Left colon (tissue), 2 donors: ENCODE data around the gene GALK2. TPM values are rescaled to one million over a fixed set of nuclear protein-coding genes. Genes with fewer than 3 reads are reported as not detected.
"Not testable (repeated sequence)": the region's sequence is repeated elsewhere in the genome, so short reads cannot be mapped to it uniquely, and the experiment has no call there.

ENCODE experiments used
- ATAC-seq: fragments of 200-7000 bp; cut with Tn5 transposase; one replicate; pipeline ENCODE4 v1.9.1; 2020; ENCODE audit warnings: mild to moderate bottlenecking, moderate library complexity
- DNase-seq, 2 donors: peaks; one replicate each; pipeline ENCODE4 v3.0.0-alpha.2; 2020
- intact Hi-C, 2 donors: fragments of 100-400 bp; cut with DNase I in 1 of 2; cut with micrococcal nuclease in 1 of 2; formaldehyde crosslinking; loops; one replicate each; pipeline versions ENCODE4 v1.11.2 to v1.14.0; 2022; cut with DNase I, micrococcal nuclease
- total RNA-seq, 2 donors: library from RNA; stranded (reverse); fragmentation: NEBNext Ultra II Directional; extraction: Animal tissue kit (Norgen Biotek cat#: 25700); gene quantifications; one replicate each; pipeline ENCODE4 v1.2.1, GENCODE V29; 2021
- donor health status: DM: no; HTN: no; CAD: no.
- donor health status: DM: yes; HTN: yes; CAD: no.

The GALK2 gene
- total RNA-seq, 2 donors from 2014 or later: 34.9 to 38.5 TPM

DNA sequence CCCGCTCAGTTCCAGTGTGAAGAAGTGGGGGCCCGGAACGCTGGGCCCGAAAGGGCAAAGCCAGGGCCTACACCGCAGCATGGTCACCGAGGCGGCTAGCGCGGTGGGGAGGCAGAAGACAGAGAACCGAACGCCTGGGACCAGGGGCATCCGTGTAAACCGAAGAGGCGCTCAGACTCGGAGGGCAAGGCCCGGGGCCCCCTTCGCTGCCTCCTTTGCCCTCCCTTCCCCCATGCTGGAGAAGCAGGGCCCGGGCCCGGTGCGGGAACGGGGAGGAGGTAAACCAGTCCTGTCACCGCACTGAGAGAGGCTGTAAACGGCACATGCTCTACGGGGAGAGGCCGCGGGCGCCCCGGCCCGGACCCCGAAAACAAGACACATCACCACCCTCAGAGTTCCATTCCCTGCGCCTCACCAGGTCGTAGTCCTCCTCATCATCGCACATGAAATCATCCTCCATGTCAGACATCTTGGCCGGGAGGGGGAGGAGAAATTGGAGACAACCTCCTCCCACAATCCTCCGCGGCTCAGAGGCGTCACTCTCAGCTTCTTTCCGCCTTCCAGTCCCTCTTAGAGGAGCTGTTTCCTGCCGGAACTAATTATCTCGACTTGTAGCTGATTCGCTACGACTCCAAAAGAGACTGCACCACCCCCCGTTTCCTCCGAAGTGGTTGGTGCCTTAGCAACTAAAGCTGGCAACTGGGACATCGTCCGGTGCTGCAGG is 14.8 kb upstream of the GALK2 start, which contains the start of gene COPS2:
COPS2 (minus strand) TSS at position 490 of the 724 bp plus-strand sequence; CDS start at position 469, 21 bp downstream.
- ATAC-seq (peak; percentile 97), DNase-seq (peak; percentile 92 to 95)
- intact Hi-C loops: no loop called here

GRCh38 chr15:49155834-49156627 is 14.0 kb upstream of the GALK2 start:
- ATAC-seq (no peak), DNase-seq (peak in 1 of 2 donors; percentile 23)
- intact Hi-C loops: no loop called here

GRCh38 chr15:49163678-49164077 is 6.4 kb upstream of the GALK2 start:
- intact Hi-C loops: no loop called here
- DNase-seq: no peak
- ATAC-seq: no peak

GRCh38 chr15:49164865-49165264 is 5.2 kb upstream of the GALK2 start:
- intact Hi-C loops: no loop called here

GRCh38 chr15:49168016-49168415 is 2.0 kb upstream of the GALK2 start:
- intact Hi-C loops: no loop called here
- no peak for ATAC-seq
- DNase-seq: no peak

More at GRCh38 chr15:49164865-49165264, 5.2 kb upstream of the GALK2 start:
- ATAC-seq (no peak), DNase-seq (no peak)

- intact Hi-C loops: no loop called here
- no peak for DNase-seq
- no peak for ATAC-seq
Measured at GRCh38 chr15:49171790-49172189, 1.7 kb downstream of the GALK2 start.

DNA sequence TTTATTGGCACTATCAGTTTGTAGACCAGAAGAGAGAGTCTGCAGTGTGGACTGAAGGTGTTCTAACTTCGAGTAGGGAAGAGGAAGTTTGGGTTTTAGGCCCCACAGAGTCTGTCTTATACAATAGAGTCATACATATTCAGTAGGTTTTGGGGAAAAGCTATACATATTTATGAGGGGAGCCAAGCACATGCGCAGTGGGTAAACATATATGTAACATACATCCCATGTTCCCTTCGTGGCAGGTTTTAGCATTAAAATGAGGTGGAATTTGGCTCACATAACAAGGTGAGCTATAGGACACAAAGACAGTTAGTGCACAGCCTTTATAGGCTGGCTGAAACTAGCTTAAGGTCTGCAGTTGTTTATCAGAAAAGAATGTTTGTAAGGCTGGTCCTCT is 4.9 kb downstream of the GALK2 start:
- no peak for ATAC-seq
- intact Hi-C loops: no loop called here
- no peak for DNase-seq

GRCh38 chr15:49175582-49176397 is 5.7 kb downstream of the GALK2 start:
- peak; percentile 71 for ATAC-seq
- DNase-seq, intact Hi-C loops: not testable (repeated sequence)

DNA sequence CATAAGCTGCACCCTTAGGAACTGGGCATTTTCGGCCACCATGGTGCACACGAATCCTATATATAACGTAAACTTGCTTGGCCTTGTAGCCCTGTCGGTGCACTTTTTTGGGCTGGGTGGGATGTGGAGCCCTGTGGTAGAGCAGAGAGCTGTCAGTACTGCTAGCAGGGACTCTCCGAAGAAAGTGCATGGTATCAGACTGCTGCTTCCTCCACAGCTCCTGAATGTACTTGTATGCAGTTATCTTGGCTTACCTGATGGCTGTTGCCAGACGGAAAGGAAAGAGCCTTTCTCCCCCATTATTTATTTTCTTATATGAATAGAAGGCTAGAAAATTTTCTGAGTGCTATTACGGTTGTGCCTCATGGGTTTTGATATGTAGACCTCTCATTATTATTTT is 8.4 kb downstream of the GALK2 start:
- no peak for ATAC-seq
- intact Hi-C loops: no loop called here
- no peak for DNase-seq

DNA sequence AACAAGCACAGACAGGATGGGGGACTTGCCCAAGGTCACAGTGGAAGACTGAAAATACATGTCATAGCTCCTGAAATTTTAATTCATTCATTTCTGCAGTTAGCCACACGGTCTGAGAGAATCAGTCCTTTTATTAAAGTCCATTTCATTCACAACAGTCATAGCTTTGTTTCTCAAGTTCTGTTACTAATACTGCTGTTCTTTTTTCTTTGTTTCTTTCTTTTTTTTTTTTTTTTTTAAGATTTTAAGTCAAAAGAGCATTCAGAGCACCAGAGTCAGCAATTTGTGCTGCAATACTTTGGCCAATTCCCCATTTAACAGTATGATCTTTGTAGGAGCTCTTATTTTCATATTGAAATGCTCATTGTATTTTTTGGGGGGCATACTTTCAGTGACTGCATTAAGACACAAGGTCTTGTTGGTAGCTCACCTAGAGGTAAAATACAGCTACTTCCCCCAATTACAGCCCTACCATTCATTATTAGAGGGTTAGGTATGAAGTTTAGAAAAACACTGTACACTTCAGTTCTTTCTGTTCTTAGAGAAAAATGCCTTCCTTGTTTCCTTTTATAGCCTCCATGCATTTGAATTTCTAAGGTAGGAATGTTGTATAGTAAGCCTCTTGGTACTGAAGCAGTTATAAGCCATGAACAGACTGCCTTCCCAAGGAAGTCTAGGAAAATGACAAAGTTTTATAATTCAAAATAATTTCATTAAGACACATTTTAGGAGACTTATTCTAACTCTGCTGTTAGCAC is 9.6 kb downstream of the GALK2 start:
- no peak for ATAC-seq
- DNase-seq: no peak
- intact Hi-C loops: no loop called here

DNA sequence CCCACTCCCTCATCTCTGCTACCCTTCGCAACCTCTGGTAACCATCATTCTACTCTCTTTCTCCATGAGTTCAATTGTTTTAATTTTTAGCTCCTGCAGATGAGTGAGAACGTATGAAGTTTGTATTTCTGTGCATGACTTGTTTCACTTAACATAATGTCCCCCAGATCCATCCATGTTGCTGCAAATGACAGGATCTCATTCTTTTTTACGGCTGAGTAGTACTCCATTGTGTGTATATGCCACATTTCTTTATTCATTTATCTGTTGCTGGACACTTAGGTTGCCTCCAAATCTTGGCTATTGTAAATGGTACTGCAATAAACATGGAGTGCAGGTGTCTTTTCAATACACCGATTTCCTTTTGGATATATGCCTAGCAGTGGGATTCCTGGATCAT is 12.1 kb downstream of the GALK2 start:
- intact Hi-C loops: no loop called here
- ATAC-seq: no peak
- DNase-seq: no peak

DNA sequence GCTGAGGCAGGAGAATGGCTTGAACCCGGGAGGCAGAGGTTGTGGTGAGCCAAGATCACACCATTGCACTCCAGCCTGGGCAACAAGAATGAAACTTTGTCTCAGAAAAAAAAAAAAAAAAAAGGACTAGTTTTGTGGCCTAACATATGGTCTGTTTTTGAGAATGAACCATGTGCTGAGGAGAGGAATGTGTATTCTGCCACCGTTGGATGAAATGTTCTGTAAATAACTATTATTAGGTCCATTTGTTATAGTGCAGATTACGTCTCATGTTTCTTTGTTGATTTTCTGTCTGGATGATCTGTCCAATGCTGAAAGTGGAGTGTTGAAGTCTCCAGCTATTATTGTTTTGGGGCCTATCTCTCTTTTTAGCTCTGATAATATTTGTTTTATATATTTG is 13.7 kb downstream of the GALK2 start:
- DNase-seq, ATAC-seq, intact Hi-C loops: not testable (repeated sequence)

DNA sequence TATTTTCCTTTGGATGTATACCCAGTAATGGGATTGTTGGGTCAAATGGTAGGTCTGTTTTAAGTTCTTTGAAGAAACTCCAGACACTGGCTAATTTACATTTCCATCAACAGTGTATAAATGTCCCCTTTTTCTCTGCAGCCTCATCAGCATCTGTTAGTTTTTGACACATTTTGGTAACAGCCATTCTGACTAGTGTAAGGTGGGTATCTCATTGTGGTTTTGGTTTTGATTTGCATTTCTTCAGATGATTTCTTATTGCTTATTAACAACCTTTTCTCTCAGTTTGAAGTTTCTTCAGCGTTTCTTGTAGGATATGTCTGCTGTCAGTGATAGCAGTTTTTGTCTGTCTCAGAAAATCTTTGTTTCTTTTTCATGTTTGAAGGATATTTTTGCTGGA is 15.4 kb downstream of the GALK2 start:
- DNase-seq: no peak
- no peak for ATAC-seq
- intact Hi-C loops: no loop called here

- DNase-seq (no peak), ATAC-seq (peak; percentile 60)
- intact Hi-C loops: no loop called here
Measured at GRCh38 chr15:49187549-49188245, 17.6 kb downstream of the GALK2 start.

DNA sequence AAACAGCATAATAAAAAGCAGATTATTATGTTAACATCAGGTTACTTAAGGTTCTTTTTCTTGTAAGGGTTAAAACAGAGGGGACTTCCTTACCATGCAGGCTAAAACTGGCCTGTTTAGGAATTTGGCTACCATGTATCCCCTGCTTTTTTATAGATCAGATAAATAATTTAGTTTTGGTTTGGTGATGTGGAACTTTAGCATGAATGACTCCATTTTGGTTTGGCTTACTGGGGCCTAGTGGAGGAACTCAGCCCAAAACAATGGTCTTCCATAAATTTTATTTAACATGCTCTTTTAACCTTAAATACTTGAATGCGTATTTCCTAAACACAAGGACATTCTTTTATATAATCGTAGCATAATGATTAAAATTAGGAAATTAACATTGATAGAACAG is 18.9 kb downstream of the GALK2 start:
- no peak for ATAC-seq
- intact Hi-C loops: no loop called here
- DNase-seq: no peak

DNA sequence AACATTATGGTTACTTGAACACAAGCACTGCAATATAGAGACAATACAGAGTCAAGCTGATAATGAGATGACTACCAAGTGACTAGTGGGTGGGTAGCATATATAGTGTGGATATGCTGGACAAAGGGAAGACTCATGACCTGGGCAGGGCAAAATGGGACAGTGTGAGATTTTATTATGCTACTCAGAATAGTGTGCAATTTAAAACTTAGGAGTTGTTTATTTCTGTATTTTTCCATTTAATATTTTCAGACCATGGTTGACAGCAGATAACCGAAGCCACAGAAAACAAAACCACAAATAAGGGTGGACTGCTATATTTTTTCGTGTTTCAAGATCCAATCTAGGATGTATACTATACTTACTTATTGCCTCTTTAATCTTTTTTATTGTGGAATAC is 19.6 kb downstream of the GALK2 start:
- peak; percentile 41 for ATAC-seq
- no peak for DNase-seq
- intact Hi-C loops: no loop called here

DNA sequence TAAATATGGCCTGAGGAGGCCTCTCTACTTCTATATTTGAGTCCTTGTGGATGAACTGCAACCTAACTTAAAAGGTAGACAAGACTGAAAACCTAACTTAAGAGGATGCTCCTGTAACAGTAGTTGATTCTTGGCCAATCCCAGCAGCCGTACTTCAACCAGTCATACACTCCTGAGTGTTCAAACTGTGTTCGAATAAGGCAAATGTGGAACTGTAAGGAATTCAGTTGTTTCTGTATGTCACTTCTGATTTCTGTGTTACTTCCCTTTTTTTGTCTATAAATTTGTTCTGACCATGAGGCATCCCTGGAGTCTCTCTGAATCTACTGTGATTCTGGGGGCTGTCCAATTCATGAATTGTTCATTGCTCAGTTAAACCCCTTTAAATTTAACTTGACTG is 20.5 kb downstream of the GALK2 start:
- intact Hi-C loops: no loop called here
- DNase-seq (no peak), ATAC-seq (no peak)

GRCh38 chr15:49191892-49192291 is 21.8 kb downstream of the GALK2 start:
- no peak for DNase-seq
- intact Hi-C loops: no loop called here
- no peak for ATAC-seq
